Parathyroid adenoma (tissue), 2 donors: Measurements from ENCODE around the gene TBC1D2.

ENCODE experiments used
- H2AFZ ChIP-seq: fragments of 300-600 bp; sonication (generic); one replicate; pipeline ENCODE4 v1.7.0; 2017; ENCODE audit warnings: antibody characterized with exemption, mild to moderate bottlenecking
- H3K27ac ChIP-seq: fragments of 300-600 bp; sonication (generic); one replicate; pipeline ENCODE4 v1.7.0; 2017
- H3K27me3 ChIP-seq: fragments of 300-600 bp; sonication (generic); one replicate; pipeline ENCODE4 v1.7.0; 2017; ENCODE audit warnings: low read length; ENCODE audit not compliant: control insufficient read depth, insufficient read depth
- H3K36me3 ChIP-seq: fragments of 300-600 bp; sonication (generic); one replicate; pipeline ENCODE4 v1.7.0; 2017; ENCODE audit warnings: low read length; ENCODE audit not compliant: control insufficient read depth, insufficient read depth
- H3K4me1 ChIP-seq: fragments of 300-600 bp; sonication (generic); one replicate; pipeline ENCODE4 v1.7.0; 2017; ENCODE audit warnings: control low read depth
- H3K4me2 ChIP-seq: fragments of 300-600 bp; sonication (generic); one replicate; pipeline ENCODE4 v1.7.0; 2017; ENCODE audit warnings: low read length
- H3K4me3 ChIP-seq: fragments of 300-600 bp; sonication (generic); one replicate; pipeline ENCODE4 v1.7.0; 2017; ENCODE audit warnings: low read depth, low read length
- H3K79me2 ChIP-seq: fragments of 300-600 bp; sonication (generic); one replicate; pipeline ENCODE4 v1.7.0; 2017; ENCODE audit warnings: control low read depth
- H3K9ac ChIP-seq: fragments of 300-600 bp; sonication (generic); one replicate; pipeline ENCODE4 v1.7.0; 2017; ENCODE audit warnings: mild to moderate bottlenecking
- H3K9me3 ChIP-seq: fragments of 300-600 bp; sonication (generic); one replicate; pipeline ENCODE4 v1.7.0; 2017; ENCODE audit warnings: low read length; ENCODE audit not compliant: control insufficient read depth
- CTCF ChIP-seq: fragments of 300-600 bp; sonication (generic); IDR thresholded peaks from one replicate; pipeline ENCODE4 v1.7.0; 2017; ENCODE audit warnings: antibody characterized with exemption, mild to moderate bottlenecking
- donor health status: primary hyperparathyroidism.

Gene TBC1D2

DNA sequence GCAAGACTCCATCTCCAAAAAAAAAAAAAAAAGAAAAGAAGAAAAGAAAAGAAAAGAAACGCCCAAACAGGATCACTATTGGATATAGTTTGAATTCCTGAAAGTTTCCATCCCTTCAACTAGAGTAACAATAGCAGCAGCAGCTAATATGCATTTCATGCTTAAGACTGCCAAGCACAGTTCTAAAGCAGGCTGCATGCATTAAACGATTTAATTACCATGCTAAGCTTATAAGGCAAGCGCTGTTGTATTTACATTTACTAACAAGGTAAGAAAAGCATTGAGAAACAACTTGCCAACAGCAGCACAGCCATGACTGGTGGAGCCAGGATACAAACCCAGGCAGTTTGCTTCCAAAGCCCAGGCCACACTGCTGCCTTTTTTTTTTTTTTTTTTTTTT lies 13.0 kb downstream of the TBC1D2 start:
- Histone ChIP-seq H3K9me3 (no peaks in the 10 kb centered on the region), H3K9ac (no peak overlapping the region), H3K27me3 (no peaks in the 10 kb centered on the region), H3K79me2 (no peaks in the 10 kb centered on the region), H3K4me2 (no peak overlapping the region), H3K27ac (no peak overlapping the region), H3K36me3 (no peaks in the 10 kb centered on the region), H2AFZ (no peak overlapping the region), H3K4me1 (no peaks in the 10 kb centered on the region), H3K4me3 (no peak overlapping the region)
- no peak for TF ChIP-seq CTCF

DNA sequence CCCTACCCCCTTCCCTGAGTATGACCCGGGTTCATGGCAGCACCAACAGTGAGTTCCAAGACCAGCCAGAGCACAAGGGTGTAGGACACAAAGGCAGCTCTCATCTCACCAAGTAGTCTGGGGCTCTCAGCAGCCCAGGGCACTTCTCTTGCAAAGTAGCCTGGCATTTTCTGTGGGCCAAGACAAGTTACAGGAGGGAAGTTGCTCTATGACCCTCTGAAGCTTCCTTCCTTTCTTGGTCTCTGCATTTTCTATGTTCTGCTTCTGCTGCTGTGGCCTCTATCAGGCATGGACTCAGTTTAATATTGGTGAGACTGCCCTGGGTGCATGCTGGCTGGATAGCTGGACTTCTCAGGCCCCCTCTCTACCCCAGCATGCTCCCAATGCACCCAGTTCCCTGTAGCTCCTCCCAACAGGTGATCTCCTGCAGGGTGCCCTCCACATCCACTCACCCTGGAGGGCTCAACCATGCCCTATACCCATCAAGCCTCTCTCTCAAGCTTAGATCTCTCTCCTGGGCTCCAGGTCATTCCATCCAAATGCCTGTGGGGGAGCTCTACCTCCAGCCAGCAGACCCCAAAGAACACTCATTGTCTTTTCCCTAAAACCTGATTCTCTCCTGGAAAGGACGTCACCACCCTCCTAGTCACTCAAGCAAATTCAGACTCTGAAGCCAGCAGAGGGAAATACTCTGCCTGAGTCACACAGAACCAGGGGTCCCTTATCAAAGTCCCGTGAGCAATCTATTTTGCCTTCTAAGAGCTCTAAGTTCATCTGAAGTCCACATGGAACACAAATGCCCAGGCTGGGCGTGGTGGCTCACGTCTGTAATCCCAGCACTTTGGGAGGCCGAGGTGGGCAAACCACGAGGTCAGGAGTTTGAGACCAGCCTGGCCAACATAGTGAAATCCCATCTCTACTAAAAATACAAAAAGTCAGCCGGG lies 13.8 kb downstream of the TBC1D2 start:
- Histone ChIP-seq H3K27me3 (no peaks in the 10 kb centered on the region), H3K4me3 (no peak overlapping the region), H3K36me3 (no peaks in the 10 kb centered on the region), H3K9me3 (no peaks in the 10 kb centered on the region), H3K9ac (no peak overlapping the region), H2AFZ (no peak overlapping the region), H3K27ac (no peak overlapping the region), H3K79me2 (no peaks in the 10 kb centered on the region), H3K4me1 (no peaks in the 10 kb centered on the region), H3K4me2 (no peak overlapping the region)
- no peak for TF ChIP-seq CTCF

GRCh38 chr9:98240475-98240874 lies 15.0 kb downstream of the TBC1D2 start:
- H3K9ac ChIP-seq: no peak overlapping the region
- H3K4me3 ChIP-seq: no peak overlapping the region
- H3K4me1 ChIP-seq: no peaks in the 10 kb centered on the region
- H3K79me2 ChIP-seq: no peaks in the 10 kb centered on the region
- no peak overlapping the region for H2AFZ ChIP-seq
- no peak overlapping the region for H3K4me2 ChIP-seq
- no peaks in the 10 kb centered on the region for H3K27me3 ChIP-seq
- no peak for TF ChIP-seq CTCF
- no peaks in the 10 kb centered on the region for H3K36me3 ChIP-seq
- no peak overlapping the region for H3K27ac ChIP-seq
- no peaks in the 10 kb centered on the region for H3K9me3 ChIP-seq

DNA sequence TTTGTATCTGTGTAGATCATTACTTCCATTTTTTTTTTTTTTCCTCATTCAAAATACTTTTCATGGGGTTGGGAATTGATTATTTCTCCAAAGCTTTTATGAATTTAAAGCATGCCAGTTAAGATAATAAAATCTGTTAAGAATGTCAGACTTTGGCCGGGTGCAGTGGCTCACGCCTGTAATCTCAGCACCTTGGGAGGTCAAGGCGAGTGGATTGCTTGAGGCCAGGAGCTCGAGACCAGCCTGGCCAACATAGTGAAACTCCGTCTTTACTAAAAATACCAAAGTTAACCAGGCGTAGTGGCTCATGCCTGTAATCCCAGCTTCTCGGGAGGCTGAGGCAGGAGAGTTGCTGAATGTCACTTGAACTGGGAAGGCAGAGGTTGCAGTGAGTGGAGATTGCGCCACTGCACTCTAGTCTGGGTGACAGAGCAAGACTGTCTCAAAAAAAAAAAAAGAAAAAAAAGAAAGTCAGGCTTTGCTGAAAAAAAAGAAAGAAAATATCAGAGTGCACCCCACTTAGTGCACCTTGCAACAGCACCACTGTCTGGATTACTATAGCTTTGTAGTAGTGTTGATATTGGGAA lies 18.5 kb downstream of the TBC1D2 start:
- Histone ChIP-seq H3K4me1 (no peaks in the 10 kb centered on the region), H3K27me3 (no peaks in the 10 kb centered on the region), H2AFZ (no peak overlapping the region), H3K4me2 (no peak overlapping the region), H3K9ac (no peak overlapping the region), H3K36me3 (no peaks in the 10 kb centered on the region), H3K4me3 (no peak overlapping the region), H3K9me3 (no peaks in the 10 kb centered on the region), H3K27ac (no peak overlapping the region), H3K79me2 (no peaks in the 10 kb centered on the region)
- TF ChIP-seq CTCF: no peak
